Nephron progenitor cell (in vitro differentiated cells): ENCODE results near the gene SHH.

ENCODE experiments used
- DNase-seq: peaks from one replicate; pipeline ENCODE4 v3.0.0; 2021
- H3K27ac Mint-ChIP-seq: 2 replicates; pipeline ENCODE4 v1.8.0; 2021; ENCODE audit warnings: mild to moderate bottlenecking, moderate library complexity, mixed read lengths
- H3K27me3 Mint-ChIP-seq: 2 replicates; pipeline ENCODE4 v1.8.0; 2021; ENCODE audit warnings: mild to moderate bottlenecking, low read depth, mixed read lengths; ENCODE audit not compliant: poor library complexity
- H3K36me3 Mint-ChIP-seq: 2 replicates; pipeline ENCODE4 v1.8.0; 2021; ENCODE audit warnings: low read depth, mixed read lengths
- H3K4me1 Mint-ChIP-seq: 2 replicates; pipeline ENCODE4 v1.8.0; 2021; ENCODE audit warnings: mixed read lengths
- H3K4me3 Mint-ChIP-seq: 2 replicates; pipeline ENCODE4 v1.8.0; 2021; ENCODE audit warnings: mild to moderate bottlenecking, moderate library complexity, mixed read lengths
- H3K9me3 Mint-ChIP-seq: 2 replicates; pipeline ENCODE4 v1.8.0; 2021; ENCODE audit warnings: mild to moderate bottlenecking, moderate library complexity, mixed read lengths
- TF ChIP-seq, protein P1 (sequence below): fragments of 200-600 bp; sonication (generic); IDR thresholded peaks from 2 replicates; pipeline ENCODE4 v1.5.0; 2021; ENCODE audit warnings: antibody characterized with exemption

Gene SHH

DNA sequence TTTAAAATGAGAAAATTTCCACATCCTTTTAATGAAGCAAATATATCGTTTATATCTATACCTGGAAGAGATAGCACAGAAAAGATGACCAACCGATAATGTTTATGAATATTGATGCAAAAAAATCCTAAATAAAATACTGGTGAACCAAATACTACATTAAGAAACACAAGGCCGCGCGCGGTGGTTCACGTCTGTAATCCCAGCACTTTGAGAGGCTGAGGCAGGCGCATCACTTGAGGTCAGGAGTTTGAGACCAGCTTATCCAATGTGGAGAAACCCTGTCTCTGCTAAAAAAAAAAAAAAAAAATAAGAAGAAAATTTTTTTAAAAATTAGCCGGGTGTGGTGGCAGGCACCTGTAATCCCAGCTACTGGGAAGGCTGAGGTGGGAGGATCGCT lies 25.8 kb downstream of the SHH start:
- H3K4me3 Mint-ChIP-seq: peak overlapping the region; percentile 71
- H3K9me3 Mint-ChIP-seq: peaks cover 5% of the 10 kb centered on the region
- no peak overlapping the region for H3K27ac Mint-ChIP-seq
- TF ChIP-seq, protein P1, sequence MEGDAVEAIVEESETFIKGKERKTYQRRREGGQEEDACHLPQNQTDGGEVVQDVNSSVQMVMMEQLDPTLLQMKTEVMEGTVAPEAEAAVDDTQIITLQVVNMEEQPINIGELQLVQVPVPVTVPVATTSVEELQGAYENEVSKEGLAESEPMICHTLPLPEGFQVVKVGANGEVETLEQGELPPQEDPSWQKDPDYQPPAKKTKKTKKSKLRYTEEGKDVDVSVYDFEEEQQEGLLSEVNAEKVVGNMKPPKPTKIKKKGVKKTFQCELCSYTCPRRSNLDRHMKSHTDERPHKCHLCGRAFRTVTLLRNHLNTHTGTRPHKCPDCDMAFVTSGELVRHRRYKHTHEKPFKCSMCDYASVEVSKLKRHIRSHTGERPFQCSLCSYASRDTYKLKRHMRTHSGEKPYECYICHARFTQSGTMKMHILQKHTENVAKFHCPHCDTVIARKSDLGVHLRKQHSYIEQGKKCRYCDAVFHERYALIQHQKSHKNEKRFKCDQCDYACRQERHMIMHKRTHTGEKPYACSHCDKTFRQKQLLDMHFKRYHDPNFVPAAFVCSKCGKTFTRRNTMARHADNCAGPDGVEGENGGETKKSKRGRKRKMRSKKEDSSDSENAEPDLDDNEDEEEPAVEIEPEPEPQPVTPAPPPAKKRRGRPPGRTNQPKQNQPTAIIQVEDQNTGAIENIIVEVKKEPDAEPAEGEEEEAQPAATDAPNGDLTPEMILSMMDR: no peak
- no peak for DNase-seq
- H3K36me3 Mint-ChIP-seq: peaks cover 38% of the 10 kb centered on the region
- peaks cover 48% of the 10 kb centered on the region for H3K27me3 Mint-ChIP-seq
- peaks cover 7% of the 10 kb centered on the region for H3K4me1 Mint-ChIP-seq

DNA sequence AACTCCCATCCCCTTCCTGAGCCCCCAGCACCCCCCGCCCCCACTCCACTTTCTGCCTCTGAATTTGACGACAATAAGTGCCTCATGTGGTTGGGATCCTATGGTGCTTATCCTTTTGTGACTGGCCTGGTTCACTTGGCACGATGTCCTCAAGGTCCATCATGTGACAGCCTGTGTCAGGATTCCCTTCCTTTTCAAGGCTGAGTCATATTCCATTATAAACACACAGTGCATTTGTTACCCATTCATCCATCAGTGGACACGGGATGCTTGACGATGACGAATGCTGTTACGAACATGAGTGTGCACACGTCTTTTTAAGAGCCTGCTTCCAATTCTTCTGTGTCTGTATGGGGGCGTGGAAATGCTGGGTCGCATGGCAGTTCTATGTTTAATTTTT lies 26.7 kb downstream of the SHH start:
- no peaks in the 10 kb centered on the region for H3K9me3 Mint-ChIP-seq
- H3K27ac Mint-ChIP-seq: no peak overlapping the region
- H3K4me3 Mint-ChIP-seq: no peak overlapping the region
- H3K4me1 Mint-ChIP-seq: peaks cover 12% of the 10 kb centered on the region
- H3K27me3 Mint-ChIP-seq: peaks cover 44% of the 10 kb centered on the region
- peaks cover 47% of the 10 kb centered on the region for H3K36me3 Mint-ChIP-seq
- no peak for DNase-seq
- TF ChIP-seq, protein P1: no peak

GRCh38 chr7:155782466-155782865 lies 29.8 kb downstream of the SHH start:
- H3K27ac Mint-ChIP-seq: no peak overlapping the region
- no peaks in the 10 kb centered on the region for H3K9me3 Mint-ChIP-seq
- TF ChIP-seq, protein P1: no peak
- H3K4me3 Mint-ChIP-seq: no peak overlapping the region
- peaks cover 78% of the 10 kb centered on the region for H3K36me3 Mint-ChIP-seq
- peaks cover 17% of the 10 kb centered on the region for H3K4me1 Mint-ChIP-seq
- DNase-seq: no peak
- H3K27me3 Mint-ChIP-seq: peaks cover 29% of the 10 kb centered on the region

GRCh38 chr7:155781433-155781832 lies 30.8 kb downstream of the SHH start:
- DNase-seq: no peak
- TF ChIP-seq, protein P1: no peak
- Mint-ChIP-seq H3K36me3 (peaks cover 83% of the 10 kb centered on the region), H3K4me1 (peaks cover 17% of the 10 kb centered on the region), H3K9me3 (no peaks in the 10 kb centered on the region), H3K4me3 (no peak overlapping the region), H3K27me3 (peaks cover 22% of the 10 kb centered on the region), H3K27ac (peak overlapping the region; percentile 49)

- H3K4me1 Mint-ChIP-seq: peaks cover 17% of the 10 kb centered on the region
- peaks cover 16% of the 10 kb centered on the region for H3K27me3 Mint-ChIP-seq
- no peak for DNase-seq
- H3K27ac Mint-ChIP-seq: no peak overlapping the region
- H3K36me3 Mint-ChIP-seq: peaks cover 81% of the 10 kb centered on the region
- H3K4me3 Mint-ChIP-seq: no peak overlapping the region
- TF ChIP-seq, protein P1: no peak
- H3K9me3 Mint-ChIP-seq: no peaks in the 10 kb centered on the region
Measured at GRCh38 chr7:155780884-155781283, 31.4 kb downstream of the SHH start.

GRCh38 chr7:155778349-155778748 lies 33.9 kb downstream of the SHH start:
- peaks cover 17% of the 10 kb centered on the region for H3K4me1 Mint-ChIP-seq
- no peaks in the 10 kb centered on the region for H3K9me3 Mint-ChIP-seq
- no peak overlapping the region for H3K4me3 Mint-ChIP-seq
- H3K27me3 Mint-ChIP-seq: peaks cover 6% of the 10 kb centered on the region
- DNase-seq: no peak
- H3K27ac Mint-ChIP-seq: no peak overlapping the region
- TF ChIP-seq, protein P1: no peak
- peaks cover 80% of the 10 kb centered on the region for H3K36me3 Mint-ChIP-seq
